Stimulated activated CD4-positive, alpha-beta T cell treated with anti-CD3 and anti-CD28 coated beads, Interleukin-2, amount 100 ng/mL, for 48 hours (primary cell): ENCODE results near the gene FGR.

Experiments used
- DNase-seq, 2 donors: peaks; one replicate each; pipeline ENCODE4 v3.0.0-alpha.2; 2020

Gene FGR

DNA sequence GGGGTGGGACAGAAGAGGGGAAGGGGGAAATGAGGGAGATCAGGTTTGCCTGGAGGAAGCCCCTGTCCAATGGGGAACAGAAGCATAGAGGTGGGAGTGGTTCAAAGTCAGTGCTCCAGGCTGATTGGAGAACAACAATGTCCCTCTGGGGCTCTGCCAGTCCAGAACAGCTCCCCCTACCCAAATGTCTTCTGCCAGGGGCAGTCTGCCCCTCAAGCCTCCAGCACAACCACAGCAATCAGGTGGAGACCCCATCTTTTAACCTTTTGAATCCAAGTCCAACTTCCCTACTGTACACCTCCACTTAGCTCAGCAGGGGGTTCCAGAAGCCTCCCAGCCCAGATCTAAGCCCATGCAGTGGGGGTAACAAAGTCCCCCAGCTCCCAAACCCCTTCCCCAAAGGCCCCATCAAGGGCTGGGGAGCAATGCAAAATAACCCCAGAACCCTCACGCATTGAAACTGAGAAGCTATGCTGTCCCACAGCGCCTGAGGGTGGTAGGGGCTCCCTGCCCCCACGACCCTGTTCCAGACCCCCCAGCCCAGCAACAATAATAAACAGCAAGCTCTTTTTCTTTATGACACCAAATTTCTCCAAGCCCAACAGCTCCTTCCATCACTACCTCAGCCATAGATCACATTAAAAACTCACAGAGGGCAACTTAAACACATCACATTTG is 34.3 kb downstream of the FGR start:
- DNase-seq, result no peak

DNA sequence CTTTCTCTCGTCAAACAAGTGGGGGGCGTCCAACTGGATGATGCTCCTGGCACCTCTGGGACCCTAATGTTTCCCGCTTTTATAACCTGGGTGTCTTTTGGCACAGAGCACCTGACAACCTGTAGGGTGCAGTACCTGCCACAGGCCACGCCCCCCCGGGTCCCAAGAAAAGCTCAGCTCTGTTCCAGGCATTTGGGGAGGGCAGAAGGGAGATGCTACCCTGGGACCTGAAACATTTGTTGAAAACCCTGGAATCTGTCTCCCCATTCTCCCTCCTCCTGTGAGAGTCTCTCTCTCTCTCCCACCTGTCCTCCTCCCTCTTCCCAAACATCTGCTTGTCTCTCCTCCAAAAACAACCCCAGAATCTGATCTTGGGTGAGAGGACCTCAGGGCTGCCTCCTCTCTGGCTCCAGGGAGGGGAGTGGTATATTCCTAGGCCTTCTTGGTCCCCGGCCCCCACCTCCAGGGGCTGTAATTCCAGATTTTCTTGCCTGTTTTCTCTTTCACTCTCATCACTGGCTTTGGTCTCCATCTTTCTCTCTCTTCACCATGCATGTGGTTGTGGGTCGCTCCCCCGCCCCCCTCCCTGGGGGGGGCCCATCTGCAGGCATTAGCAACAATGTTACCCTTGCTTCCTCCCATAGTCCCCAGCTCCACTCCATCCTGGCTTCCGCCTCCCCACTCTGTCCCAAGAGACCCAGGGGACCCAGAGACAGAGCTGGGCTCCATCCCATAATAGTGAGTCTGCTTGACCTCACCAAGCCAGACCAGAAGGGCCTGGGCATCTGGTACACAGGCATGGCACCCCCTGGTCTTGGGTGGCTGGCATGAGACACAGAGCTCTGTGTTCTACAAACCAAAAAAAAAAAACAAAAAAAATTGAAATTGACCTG is 35.1 kb downstream of the FGR start:
- no peak for DNase-seq

DNA sequence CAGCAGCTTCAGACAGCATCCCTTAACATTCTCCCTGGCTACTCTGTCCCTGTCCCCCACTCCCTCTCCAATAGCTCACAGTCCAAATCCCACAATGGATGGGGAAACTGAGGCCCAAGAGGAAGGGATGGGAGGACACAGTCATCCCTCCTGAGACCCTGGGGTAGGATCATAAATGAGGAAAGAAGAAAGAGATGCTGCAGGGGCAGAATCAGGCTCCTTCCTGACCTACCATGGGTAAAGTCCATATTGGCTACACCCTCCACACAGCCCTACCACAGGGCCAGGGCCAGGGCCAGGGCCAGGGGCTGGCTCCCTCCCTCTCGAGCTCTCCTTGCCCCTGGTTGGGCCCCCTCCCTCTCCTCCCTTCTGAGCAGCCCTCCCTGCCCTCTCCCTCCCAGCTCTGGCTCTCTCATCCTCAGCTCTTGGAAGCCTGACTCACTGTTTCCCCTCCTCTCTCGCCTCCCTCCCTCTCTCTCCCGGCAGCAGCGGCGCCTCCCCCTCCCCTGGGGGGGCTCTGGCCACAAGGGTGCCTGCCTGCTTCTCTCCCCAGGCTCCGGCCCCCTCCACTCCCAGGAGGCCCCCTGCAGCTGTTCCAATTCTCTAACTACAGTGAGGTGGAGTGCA is 36.0 kb downstream of the FGR start:
- DNase-seq, result no peak

DNA sequence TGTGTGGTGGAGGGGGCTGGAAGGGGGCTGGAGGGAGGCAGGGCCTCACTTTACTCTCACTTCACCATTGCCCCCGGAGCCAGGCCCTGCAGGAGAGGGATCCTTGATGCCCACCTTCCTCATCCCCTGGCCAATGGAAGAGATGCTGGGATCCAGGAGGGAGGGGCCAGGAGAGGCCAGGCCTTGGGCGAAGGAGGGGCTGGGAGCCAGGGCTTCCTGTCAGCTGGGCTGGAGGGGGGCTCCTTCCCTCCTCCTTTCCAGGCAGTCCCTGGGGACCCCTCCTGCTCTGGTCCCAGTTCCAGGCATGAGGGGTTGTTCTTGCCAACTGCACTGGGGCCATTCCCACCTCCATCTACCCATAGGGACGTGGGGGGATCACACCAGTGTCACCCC is 36.7 kb downstream of the FGR start:
- no peak for DNase-seq

DNA sequence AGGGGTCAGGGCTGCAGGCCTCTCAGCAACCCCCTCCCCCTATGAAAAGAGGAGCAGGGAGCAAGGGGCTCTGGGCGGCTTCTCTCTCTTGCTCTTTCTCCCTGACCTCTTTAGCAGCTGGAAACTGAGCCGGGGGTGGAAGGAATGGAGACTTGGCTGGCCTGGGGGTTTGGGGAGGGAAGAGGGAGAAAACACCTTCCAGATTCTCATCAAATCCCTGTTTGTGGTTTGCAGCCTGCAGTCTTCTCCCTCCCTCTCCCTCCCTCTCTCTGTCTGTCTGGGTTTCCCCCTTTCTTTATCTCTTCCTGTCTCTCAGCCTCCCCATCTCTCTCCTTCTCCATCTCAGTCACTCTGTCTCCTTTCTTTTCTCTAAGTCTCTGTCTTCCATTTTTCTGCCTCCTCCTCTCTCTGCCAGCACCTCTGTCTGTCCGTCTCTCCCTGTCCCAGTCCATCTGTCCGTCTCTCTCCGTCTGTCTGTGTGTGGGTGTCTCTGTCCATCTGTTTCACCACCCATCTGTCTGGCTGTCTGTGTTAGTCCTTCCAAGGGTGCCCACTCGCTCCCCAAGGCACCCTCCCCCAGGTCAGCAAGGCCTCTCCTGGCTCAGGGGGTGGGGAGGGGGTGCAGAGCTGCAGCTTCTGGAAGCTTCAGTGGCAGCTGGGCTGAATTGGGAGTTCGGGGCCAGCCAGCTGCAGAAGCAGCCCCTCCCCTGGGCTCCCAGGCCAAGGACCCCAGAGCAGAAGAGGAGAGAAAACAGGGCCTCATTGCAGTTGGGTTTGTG is 37.3 kb downstream of the FGR start:
- no peak for DNase-seq

DNA sequence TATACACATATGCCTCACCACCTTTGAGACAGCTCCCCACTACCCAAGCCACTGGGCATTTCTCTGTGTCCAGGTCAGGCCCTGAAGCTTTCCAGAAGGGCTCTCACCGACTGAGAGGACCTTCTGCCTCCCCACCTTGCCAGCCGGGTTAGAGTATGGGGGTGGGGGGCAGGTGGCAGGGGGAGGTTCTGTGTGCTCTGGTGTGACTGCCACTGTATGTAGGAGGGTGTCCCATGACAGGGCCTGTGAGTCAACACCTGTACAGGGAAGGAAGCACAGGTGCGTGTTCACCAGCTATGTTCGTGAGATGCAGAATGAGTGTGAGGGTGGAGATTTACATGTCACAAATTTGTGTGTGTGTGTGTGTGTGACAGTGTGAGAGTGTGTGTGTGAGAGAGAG is 38.0 kb downstream of the FGR start:
- DNase-seq, result no peak

DNA sequence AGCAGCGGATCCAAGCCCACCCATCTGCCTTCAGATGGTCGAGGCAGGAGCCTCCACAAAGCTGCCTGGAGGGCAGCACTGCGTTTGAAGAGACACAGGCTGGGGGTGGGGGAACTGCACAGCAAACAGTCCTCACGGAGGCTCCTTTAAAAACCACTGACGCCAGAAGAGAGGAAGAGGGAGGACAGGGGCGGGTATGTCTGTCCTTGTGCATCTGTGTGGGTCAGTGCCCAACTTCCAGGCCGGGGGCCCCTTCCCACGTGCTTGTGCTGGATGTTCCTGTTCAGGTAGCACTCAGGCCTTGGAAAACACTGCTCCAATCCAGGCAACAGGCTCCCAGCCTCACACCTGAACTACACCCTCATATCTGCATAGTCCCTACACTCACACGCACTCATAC is 38.7 kb downstream of the FGR start:
- DNase-seq, result no peak

DNA sequence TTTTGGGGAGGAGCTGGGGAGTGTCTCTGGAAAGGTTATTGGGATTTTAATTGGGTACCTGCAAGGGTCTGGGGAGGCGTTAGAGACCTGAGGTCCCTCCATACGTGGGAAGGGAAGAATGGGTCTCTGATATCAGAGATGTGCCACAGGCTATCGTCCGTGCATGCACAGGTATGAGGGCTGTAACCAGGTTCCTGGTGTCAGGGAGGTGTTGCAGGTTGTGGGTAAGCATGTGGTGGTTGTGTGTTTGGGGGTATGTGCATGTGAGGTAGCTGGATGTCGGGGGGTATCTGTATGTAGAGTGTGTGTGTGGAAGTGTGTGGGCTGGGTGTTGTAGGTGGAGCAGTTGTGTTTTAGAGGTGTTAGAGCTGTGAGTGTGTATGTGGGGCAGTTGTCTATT is 39.4 kb downstream of the FGR start:
- no peak for DNase-seq

DNA sequence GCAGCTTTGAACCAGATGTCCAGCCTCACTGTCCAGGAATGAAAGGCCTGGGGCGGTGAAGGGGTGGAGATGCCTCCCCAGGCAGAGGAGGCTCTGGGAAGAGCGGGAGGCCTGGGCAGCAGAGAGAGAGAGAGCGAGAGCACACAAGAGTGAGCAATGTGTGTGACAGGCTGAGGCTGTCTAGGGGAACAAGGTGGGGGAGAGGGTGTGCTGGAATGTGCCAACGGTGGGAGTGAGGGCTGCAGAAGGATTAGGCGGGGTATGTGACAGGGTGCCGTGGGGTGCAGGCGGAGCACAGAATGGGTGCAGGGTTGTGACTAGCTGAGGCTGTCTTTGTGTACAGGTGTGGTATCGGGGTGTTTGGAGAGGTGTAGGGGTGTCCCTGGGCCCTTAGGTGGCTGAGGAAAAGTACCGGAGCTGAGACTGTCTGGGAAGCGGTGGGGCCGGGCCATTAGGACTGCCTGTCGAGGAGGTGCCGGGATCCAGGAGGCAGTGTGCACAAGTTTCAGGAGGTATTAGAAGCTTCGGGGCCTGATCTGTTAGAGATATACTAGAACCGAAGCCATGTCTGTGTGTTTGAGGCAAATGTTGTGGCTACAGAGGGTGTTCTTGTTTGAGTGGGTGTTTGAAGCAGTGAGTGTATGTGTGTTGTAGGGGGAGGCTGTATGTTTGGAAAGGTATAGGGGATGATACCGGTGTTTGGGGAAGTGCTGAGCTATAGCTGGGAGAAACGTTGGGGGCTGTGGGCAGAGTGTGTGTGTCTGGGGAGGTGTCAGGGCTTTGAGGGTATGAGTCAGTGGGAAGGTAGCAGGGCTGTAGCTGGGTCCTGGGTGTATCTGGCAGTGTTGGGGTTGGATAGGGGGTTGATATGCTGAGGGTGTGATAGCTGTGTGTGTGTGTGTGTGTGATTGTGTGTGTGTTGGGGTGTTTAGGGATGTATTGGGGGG is 40.1 kb downstream of the FGR start:
- no peak for DNase-seq

DNA sequence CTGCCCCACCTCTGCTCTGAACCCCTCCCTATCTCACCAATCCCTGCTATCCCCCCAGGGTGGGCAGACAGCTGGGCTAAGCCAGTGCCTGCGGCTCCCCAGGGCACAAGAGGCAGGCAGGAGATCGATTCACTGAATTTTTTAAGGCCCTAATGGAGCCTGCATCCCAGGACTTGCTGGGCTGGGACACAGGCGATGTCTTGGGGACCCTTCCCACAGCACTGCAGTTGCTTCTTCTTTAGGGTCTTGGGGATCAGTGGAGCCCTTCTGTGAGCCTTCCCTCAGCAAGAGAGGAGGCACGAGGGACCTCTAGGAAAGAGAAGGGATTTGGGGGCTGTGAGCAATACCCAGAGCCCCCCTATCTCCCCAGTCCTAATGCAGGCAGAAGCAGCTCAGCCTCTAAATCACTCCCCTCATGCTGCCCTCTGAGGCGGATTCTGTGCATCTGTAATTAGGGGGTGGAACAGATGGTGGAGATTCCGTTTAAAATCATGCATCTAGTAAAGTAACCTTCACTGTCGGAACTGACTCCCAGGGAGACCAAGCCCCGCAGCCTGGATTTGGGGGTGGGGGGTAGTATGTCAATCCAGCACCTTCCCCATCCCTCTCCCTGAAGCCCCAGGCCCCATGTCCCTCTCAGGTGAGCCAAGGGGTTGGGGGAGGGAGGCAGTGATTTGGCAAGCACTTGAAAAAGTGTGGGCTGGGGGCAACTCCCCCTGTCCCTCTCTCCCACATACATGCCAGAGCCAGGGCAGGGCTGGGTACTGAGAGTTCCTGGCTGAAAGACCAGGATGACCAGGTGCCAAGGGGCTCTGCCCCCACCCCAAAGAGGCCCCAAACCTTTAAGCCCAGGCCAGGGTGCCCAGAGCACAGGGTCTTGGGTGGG is 41.1 kb downstream of the FGR start:
- DNase-seq, result no peak

DNA sequence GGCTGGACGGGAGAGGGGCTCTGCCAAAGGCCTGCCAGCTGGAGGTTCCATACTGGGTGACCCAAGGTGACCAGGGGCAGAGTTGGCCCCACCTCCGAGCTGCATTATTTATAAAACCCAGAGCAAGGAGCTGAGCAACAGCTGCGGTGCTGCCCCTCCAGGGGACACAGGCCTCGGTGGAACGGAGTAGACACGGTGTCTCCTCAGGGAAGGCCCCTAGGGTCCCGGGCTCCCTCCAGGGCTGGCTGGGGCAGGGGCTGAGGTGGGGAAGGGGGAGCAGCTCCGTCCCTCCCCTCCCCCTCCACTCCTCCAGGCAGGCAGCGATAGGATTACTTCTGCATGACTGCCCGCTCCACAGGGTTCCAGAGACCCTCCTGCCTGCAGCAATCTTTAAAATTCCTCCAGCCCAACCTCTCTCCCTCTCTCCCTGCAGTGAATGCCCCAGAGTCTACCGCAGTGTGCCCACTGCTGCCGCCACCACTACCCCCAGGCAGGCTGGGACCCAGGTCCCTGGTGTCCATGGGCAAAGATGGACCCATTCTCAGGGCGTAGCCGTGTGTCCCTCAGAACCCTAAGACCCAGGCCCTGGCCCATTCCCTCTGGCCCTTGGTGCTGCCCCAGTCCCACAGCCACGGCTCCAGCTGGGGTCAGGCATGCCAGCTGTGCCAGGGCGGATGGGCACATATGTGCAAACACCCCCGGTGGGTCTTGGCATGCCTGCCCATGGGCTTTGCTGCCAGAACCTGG is 41.9 kb downstream of the FGR start:
- DNase-seq, result no peak

DNA sequence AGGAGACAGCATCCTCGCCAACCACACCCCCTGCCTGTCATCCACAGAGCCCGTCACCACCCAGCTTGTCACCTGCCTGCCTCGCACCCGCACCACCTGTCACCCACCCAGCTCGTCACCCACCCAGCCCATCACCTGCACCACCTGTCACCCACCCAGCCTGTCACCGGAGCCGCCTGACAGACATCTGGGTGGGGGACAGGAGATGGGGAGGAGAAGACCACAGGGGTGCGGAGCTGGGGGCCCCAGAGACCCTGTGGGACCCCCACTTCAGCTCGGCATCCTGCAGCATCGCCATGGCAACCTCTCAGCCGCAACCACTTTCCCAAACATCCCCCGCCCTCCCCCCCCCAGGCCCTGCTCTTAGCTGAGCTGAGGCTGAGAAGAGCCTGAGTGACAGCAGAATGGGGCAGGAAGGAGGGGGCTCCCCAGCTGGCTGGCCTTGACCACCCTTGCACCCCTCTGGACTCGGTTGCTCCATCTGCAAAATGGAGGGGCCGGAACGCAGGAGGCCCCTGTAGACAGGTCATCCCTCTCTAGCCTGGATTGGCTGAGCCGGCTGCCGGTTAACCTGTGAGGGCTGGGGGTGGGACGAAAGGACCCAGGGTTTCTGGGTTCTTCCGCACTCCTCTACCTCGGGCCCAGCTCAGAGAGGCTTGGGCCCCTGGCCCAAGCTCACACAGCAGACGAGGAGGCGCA is 42.6 kb downstream of the FGR start:
- DNase-seq, result no peak

DNA sequence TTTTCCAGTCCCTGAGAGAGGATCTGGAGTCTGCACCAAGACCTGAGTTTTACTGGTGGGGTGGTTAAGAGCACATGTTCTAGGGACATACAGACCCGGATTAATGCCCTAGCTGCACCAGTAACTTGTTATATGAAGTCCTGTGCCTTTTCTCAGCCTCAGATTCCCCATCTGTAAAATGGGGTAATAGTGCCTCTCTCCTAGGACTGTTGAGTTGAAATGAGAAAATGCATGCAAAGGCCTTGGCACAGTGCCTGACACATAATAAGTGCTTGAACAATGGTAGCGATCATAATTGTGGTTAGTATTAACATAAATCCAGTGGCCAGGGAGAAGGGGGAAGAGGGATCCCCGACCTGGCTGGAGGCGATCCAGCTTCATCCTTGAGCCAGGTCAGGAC is 43.4 kb downstream of the FGR start:
- no peak for DNase-seq

DNA sequence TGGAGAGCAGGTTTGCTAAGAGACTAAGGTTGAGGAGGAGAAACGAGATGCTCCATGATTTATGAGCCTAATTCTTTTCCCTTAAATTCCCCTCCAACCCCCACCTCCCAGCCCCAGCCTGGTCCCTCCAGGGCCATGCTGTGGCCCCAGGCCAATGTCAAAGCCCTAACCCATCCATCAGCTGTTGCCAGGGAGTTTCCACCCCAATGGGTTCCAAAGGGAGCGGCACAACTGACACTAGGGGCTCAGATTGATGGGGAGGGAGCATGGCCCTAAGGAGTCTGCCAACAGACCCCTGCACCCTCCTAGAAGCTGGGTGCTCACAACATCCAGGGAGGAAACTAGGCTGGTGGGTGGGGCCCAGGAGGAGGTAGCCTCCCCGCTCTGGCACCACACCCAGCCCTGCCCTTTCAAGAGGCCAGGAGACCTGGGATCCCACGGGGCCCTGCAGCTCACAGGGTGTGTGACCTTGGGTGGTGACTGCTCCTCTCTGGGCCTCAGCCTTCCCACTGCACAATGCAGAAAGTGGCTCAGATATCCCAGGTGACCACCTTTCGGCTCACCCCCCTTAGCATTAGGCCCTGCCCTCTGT is 44.0 kb downstream of the FGR start:
- no peak for DNase-seq

DNA sequence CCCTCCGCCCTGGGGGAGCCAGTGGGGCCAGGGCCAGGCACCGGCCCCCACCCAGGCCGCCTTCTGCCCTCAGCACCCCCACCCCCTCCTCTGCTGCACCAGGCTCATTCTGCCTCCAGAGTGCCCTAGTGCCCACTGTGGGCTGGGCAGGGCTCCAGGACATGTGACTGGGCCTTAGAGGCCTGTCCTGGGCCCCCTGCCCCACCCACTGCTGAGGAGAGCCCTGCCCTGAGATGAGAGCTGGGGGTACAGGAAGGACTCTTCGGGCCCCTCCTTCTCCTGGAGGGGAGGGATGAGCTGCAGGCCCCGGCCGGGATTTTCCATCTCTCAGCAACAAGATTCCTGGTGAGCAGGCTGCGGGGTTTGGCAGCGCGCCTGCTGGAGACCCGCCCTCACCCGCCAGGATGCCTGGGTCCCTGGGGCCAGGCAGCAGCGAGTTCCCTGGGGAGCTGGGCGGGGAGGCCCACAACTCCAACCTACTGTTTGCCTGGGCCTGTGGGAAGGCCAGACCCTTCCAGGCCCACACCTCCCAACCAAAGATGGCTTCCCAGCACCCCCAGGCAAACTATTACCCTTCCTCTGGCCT is 45.1 kb downstream of the FGR start:
- no peak for DNase-seq

DNA sequence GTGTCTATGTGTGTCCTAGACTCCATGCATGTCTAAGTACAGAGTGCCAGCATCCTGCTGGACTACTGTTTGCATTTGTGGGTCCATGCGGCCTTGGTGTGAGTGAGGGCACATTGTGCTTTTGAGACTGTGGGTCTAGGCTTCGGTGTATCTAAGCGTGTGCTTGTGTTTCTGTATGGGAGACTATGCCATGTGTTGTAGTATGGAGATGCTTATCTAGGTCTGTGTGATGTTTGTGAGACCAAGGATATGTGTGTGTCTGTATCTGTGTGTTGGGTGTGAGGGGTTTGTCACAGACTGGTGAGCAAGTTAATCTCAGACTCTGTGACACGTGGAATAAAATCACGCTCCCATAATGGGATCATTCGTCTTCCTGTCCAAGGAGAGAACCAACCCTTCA is 45.5 kb downstream of the FGR start:
- no peak for DNase-seq

DNA sequence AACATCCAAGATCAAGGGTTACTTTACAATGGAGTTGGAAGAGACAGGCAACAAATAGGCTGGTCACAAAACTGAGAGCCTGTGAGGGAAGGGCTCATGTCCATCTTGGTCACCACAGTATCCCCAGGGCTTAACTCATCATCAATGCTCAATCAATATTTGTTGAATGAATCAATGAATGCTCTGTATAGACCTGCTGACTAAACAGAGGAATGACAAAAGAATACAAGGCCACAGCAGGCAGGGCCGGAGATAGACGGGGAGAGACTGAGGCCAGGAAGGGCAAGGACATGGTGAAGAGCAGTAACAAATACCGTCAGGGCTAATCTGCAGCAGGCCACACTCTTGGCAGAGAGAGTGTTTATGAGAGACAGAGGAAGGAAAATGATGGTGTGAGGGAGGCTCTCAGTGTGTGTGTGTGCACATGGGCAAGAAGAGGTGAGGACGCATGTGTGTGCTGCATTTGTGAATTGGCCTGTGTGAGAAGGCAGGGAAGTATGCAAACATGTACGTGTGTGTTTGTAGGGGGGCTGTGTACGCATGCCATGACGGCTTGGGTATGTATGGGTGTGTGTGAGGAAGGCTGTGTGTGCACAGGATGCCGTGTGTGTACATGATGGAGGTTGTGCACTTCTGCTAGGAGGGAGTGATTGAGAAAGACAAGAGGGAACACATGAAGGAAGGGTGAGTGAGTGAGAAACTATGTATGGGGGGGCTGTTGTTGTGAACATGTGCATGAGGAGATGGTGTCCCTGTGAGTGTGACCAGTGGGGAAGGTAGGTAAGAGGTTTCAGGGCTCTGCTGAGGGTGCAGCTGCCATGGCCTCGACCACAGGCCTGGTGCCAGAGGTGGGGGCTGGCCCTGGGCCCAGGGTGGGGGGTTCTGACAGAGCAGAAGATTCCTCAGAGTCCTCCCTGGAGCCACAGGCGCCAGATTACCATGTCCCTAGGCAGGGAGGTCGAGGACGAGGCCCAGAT is 46.4 kb downstream of the FGR start:
- DNase-seq, result no peak

DNA sequence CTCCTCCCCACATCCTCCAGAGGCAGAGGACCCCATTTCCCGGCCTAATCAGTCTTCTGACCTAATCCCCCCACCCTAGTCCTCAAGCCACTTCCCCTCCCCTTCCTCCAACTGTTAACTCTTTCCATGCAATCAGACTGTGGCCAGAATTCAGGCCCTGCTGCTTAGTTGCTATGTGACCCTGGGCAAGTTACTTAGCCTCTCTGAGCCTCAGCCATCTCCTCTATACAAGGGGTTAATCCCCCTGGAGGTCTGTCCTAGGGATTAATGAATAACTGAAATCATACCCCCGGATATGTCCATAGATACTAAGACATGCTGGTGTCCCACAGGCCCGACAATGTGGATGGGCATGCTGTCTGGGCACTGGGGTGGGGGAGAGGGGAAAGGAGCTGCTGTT is 49.3 kb downstream of the FGR start:
- DNase-seq, result no peak
